ENCODE data around the gene SSH2.
"Not testable (repeated sequence)": the region's sequence is repeated elsewhere in the genome, so short reads cannot be mapped to it uniquely, and the experiment has no call there.

Gene SSH2

GRCh38 chr17:29929533-29930408, at the start of gene SSH2:
SSH2 (minus strand) TSS chr17:29930228; CDS start chr17:29930000, 228 bp downstream.
- DNase-seq, result peak; percentile 90

GRCh38 chr17:29977836-29978235, 47.8 kb upstream of the SSH2 start:
- no peak for DNase-seq

GRCh38 chr17:29973005-29973404, 43.0 kb upstream of the SSH2 start:
- no peak for DNase-seq

GRCh38 chr17:29972277-29972676, 42.2 kb upstream of the SSH2 start:
- no peak for DNase-seq

GRCh38 chr17:29968271-29968670, 38.2 kb upstream of the SSH2 start:
- DNase-seq, result no peak

GRCh38 chr17:29962656-29963055, 32.6 kb upstream of the SSH2 start:
- DNase-seq, result no peak

- DNase-seq, result no peak
These were observed 29.8 kb upstream of the SSH2 start for GRCh38 chr17:29959658-29960337.

GRCh38 chr17:29958947-29959657, 29.1 kb upstream of the SSH2 start:
- no peak for DNase-seq

- DNase-seq, result not testable (repeated sequence)
These were observed 27.5 kb upstream of the SSH2 start for GRCh38 chr17:29957488-29957887.

GRCh38 chr17:29956225-29956624, 26.2 kb upstream of the SSH2 start:
- DNase-seq, result no peak

- no peak for DNase-seq
These were observed 24.4 kb upstream of the SSH2 start for GRCh38 chr17:29954405-29954804.

- no peak for DNase-seq
These were observed 19.7 kb upstream of the SSH2 start for GRCh38 chr17:29949696-29950095.

- no peak for DNase-seq
These were observed 18.6 kb upstream of the SSH2 start for GRCh38 chr17:29948448-29949215.

- DNase-seq, result no peak
These were observed 15.3 kb upstream of the SSH2 start for GRCh38 chr17:29945281-29945680.

GRCh38 chr17:29941334-29941733, 11.3 kb upstream of the SSH2 start, which contains the start of gene EFCAB5:
EFCAB5 (plus strand) TSS chr17:29941634; CDS start chr17:29941797, 163 bp downstream.
- no peak for DNase-seq

- DNase-seq, result no peak
These were observed 6.7 kb upstream of the SSH2 start for GRCh38 chr17:29936724-29937123.

- not testable (repeated sequence) for DNase-seq
These were observed 5.9 kb upstream of the SSH2 start for GRCh38 chr17:29935909-29936308.

- no peak for DNase-seq
These were observed 3.4 kb upstream of the SSH2 start for GRCh38 chr17:29933379-29933778.

GRCh38 chr17:29931231-29931932, 1.4 kb upstream of the SSH2 start:
- DNase-seq, result peak; percentile 68

- DNase-seq, result no peak
These were observed 482 bp upstream of the SSH2 start for GRCh38 chr17:29930409-29931010.

GRCh38 chr17:29929006-29929532, 959 bp downstream of the SSH2 start:
- DNase-seq, result peak; percentile 42
